ENCODE measurements around the gene PTPN23.
"Not testable (repeated sequence)": the region's sequence is repeated elsewhere in the genome, so short reads cannot be mapped to it uniquely, and the experiment has no call there.

The PTPN23 gene

GRCh38 chr3:47456984-47457383 lies 76.2 kb downstream of the PTPN23 start:
- no peak for DNase-seq

- DNase-seq, result not testable (repeated sequence)
Measured at GRCh38 chr3:47459534-47460085, 78.8 kb downstream of the PTPN23 start.

Data from activated CD4-positive, alpha-beta T cell treated with anti-CD3 and anti-CD28 coated beads, Interleukin-2, amount 50 U/mL, for 4 hours (primary cell).